ENCODE measurements around the gene PLA2G4B.

PLA2G4B gene

DNA sequence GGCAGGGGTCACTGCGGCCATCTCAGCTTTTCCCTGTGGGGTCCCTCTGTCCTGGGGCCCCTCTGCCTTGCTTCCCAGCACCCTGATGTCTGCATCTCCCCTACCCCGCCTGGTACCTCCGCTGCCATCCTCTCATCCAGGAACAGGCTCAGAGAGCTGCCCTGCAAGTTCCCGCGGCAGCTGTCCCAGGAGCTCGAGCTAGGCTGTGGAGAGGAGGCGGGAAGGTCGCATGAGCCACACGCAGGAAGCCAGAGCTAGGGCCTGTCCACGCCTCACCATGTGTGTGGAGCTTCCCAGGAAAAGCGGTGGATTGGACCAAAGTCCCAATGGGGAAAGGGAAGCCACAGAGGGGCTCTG is 12.5 kb downstream of the PLA2G4B start:
- Histone ChIP-seq H3K27me3 (ENCODE audit: insufficient read depth, low read depth, severe bottlenecking) (no peaks in the 10 kb centered on the region), H3K4me3 (ENCODE audit: low read depth, low read length) (no peak overlapping the region), H3K27ac (no peak overlapping the region), H3K36me3 (peaks cover 17% of the 10 kb centered on the region), H3K9me3 (ENCODE audit: severe bottlenecking) (no peaks in the 10 kb centered on the region)
- DNase-seq = no peak
- TF ChIP-seq, protein P1, sequence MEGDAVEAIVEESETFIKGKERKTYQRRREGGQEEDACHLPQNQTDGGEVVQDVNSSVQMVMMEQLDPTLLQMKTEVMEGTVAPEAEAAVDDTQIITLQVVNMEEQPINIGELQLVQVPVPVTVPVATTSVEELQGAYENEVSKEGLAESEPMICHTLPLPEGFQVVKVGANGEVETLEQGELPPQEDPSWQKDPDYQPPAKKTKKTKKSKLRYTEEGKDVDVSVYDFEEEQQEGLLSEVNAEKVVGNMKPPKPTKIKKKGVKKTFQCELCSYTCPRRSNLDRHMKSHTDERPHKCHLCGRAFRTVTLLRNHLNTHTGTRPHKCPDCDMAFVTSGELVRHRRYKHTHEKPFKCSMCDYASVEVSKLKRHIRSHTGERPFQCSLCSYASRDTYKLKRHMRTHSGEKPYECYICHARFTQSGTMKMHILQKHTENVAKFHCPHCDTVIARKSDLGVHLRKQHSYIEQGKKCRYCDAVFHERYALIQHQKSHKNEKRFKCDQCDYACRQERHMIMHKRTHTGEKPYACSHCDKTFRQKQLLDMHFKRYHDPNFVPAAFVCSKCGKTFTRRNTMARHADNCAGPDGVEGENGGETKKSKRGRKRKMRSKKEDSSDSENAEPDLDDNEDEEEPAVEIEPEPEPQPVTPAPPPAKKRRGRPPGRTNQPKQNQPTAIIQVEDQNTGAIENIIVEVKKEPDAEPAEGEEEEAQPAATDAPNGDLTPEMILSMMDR (IDR thresholded peaks at IDR 0.05; ENCODE audit: low read depth, low read length) = no peak

- Histone ChIP-seq H3K4me3 (ENCODE audit: low read depth, low read length) (no peak overlapping the region), H3K27me3 (ENCODE audit: insufficient read depth, low read depth, severe bottlenecking) (no peaks in the 10 kb centered on the region), H3K9me3 (ENCODE audit: severe bottlenecking) (no peaks in the 10 kb centered on the region), H3K36me3 (peaks cover 13% of the 10 kb centered on the region), H3K27ac (no peak overlapping the region)
- DNase-seq = no peak
- TF ChIP-seq, protein P1 (IDR thresholded peaks at IDR 0.05; ENCODE audit: low read depth, low read length) = no peak
These were observed 13.2 kb downstream of the PLA2G4B start for GRCh38 chr15:41851755-41852370.

GRCh38 chr15:41852736-41853590 is 14.3 kb downstream of the PLA2G4B start:
- DNase-seq = no peak
- Histone ChIP-seq H3K36me3 (peaks cover 7% of the 10 kb centered on the region), H3K27ac (no peak overlapping the region), H3K4me3 (ENCODE audit: low read depth, low read length) (no peak overlapping the region), H3K27me3 (ENCODE audit: insufficient read depth, low read depth, severe bottlenecking) (no peaks in the 10 kb centered on the region), H3K9me3 (ENCODE audit: severe bottlenecking) (no peaks in the 10 kb centered on the region)
- TF ChIP-seq, protein P1 (IDR thresholded peaks at IDR 0.05; ENCODE audit: low read depth, low read length) = no peak

- no peak for DNase-seq
- Histone ChIP-seq H3K4me3 (ENCODE audit: low read depth, low read length) (no peak overlapping the region), H3K27me3 (ENCODE audit: insufficient read depth, low read depth, severe bottlenecking) (no peaks in the 10 kb centered on the region), H3K9me3 (ENCODE audit: severe bottlenecking) (no peaks in the 10 kb centered on the region), H3K36me3 (no peaks in the 10 kb centered on the region), H3K27ac (no peak overlapping the region)
- TF ChIP-seq, protein P1 (IDR thresholded peaks at IDR 0.05; ENCODE audit: low read depth, low read length) = no peak
These were observed 15.2 kb downstream of the PLA2G4B start for GRCh38 chr15:41853831-41854230.

DNA sequence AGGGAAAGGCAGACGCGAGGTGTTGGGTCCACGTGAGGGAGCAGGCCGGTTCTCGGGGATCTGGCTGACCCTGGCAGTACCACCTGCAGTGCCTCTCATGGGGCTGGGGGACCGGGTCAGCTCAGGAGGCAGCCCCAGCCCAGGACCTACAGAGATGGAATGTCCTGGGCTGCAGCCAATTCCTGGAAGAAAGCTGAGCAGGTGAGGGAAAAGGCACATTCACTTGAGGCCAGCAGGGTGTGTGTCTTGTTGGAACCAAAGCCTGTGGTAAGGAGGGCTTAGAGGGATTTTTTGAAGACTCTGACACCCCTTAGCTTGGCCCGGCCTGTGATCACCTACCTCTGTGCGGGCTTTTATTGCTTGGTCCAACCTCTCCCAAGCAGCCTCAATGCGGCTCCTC is 15.8 kb downstream of the PLA2G4B start:
- no peaks in the 10 kb centered on the region for H3K36me3 ChIP-seq
- no peak for DNase-seq
- H3K27me3 ChIP-seq (ENCODE audit: insufficient read depth, low read depth, severe bottlenecking) = no peaks in the 10 kb centered on the region
- no peak overlapping the region for H3K4me3 ChIP-seq (ENCODE audit: low read depth, low read length)
- H3K9me3 ChIP-seq (ENCODE audit: severe bottlenecking) = no peaks in the 10 kb centered on the region
- TF ChIP-seq, protein P1 (IDR thresholded peaks at IDR 0.05; ENCODE audit: low read depth, low read length) = no peak
- H3K27ac ChIP-seq = no peak overlapping the region
